ENCODE measurements around the gene RNPS1. TPM values are rescaled to one million over a fixed set of nuclear protein-coding genes. Genes with fewer than 3 reads are reported as not detected.

Gene RNPS1
- polyA plus RNA-seq, 1 experiment, result 95.3 TPM

- H3K27ac ChIP-seq (ENCODE audit: low read depth, low read length), result no peak overlapping the region
- peak overlapping the region; percentile 67 for H3K4me3 ChIP-seq (ENCODE audit: low read depth, low read length)
- no peaks in the 10 kb centered on the region; the same call in 1 of the 2 replicates for H3K9me3 ChIP-seq (ENCODE audit: control insufficient read depth, insufficient read depth, low read length)
- ChIA-PET CTCF (no interaction called here), POLR2A (interaction anchor here (0.6 to 1.7 kb wide), 8 partner anchors 8 to 318 kb away, joined by 3 to 27 read pairs (median 4); partner anchors contain the start of gene TRAF7)
- TF ChIP-seq CTCF (IDR thresholded peaks at IDR 0.05; ENCODE audit: low read depth, low read length), result no peak
- DNase-seq (ENCODE audit: low read depth, low spot score), result no peak
- H3K27me3 ChIP-seq (ENCODE audit: control insufficient read depth, insufficient read depth, low read length), result no peaks in the 10 kb centered on the region
Observed at GRCh38 chr16:2213817-2214718, 53.9 kb downstream of the RNPS1 start.

- no peak for DNase-seq (ENCODE audit: low read depth, low spot score)
- Histone ChIP-seq H3K4me3 (ENCODE audit: low read depth, low read length) (peak overlapping the region; percentile 67), H3K27me3 (ENCODE audit: control insufficient read depth, insufficient read depth, low read length) (no peaks in the 10 kb centered on the region), H3K9me3 (ENCODE audit: control insufficient read depth, insufficient read depth, low read length) (no peaks in the 10 kb centered on the region; the same call in 1 of the 2 replicates), H3K27ac (ENCODE audit: low read depth, low read length) (no peak overlapping the region)
- TF ChIP-seq CTCF (IDR thresholded peaks at IDR 0.05; ENCODE audit: low read depth, low read length), result no peak
- POLR2A ChIA-PET, result interaction anchor here (1.1 kb wide), 1 partner anchor 57 kb away, joined by 3 read pairs; the partner anchor contains the start of gene TRAF7
- CTCF ChIA-PET, result no interaction called here
Observed at GRCh38 chr16:2212362-2213324, 55.3 kb downstream of the RNPS1 start.

- POLR2A ChIA-PET, result interaction anchor here (0.7 kb wide), 1 partner anchor 289 kb away, joined by 4 read pairs; no protein-coding TSS in a partner anchor
- no peak overlapping the region for H3K27ac ChIP-seq (ENCODE audit: low read depth, low read length)
Observed at GRCh38 chr16:2211923-2212347, 56.0 kb downstream of the RNPS1 start.

More at GRCh38 chr16:2211923-2212347, 56.0 kb downstream of the RNPS1 start:
- no peak for TF ChIP-seq CTCF (IDR thresholded peaks at IDR 0.05; ENCODE audit: low read depth, low read length)
- H3K27me3 ChIP-seq (ENCODE audit: control insufficient read depth, insufficient read depth, low read length), result no peaks in the 10 kb centered on the region
- H3K9me3 ChIP-seq (ENCODE audit: control insufficient read depth, insufficient read depth, low read length), result no peaks in the 10 kb centered on the region; the same call in 1 of the 2 replicates
- no peak overlapping the region for H3K4me3 ChIP-seq (ENCODE audit: low read depth, low read length)
- no peak for DNase-seq (ENCODE audit: low read depth, low spot score)
- CTCF ChIA-PET, result no interaction called here
